ENCODE results near the gene ATCAY. TPM values are rescaled to one million over a fixed set of nuclear protein-coding genes. Genes with fewer than 3 reads are reported as not detected.

ATCAY gene
- total and polyA plus RNA-seq, 2 of the 4 experiments (the other 2 are of a cell fraction): 0.31 to 0.36 TPM

- Histone ChIP-seq H3K23ac (ENCODE audit: low read depth, low read length) (no peak overlapping the region), H2AFZ (replicated peaks; ENCODE audit: low read length, poor library complexity) (no peak overlapping the region), H2BK20ac (ENCODE audit: low read depth, low read length) (no peak overlapping the region), H3K79me1 (ENCODE audit: low read depth in 1 of 2, low read length in 2 of 2) (no peaks in the 10 kb centered on the region), H3K4me2 (ENCODE audit: low read depth, low read length) (no peak overlapping the region), H3K18ac (ENCODE audit: low read depth, low read length) (no peak overlapping the region), H3K9ac (ENCODE audit: low read depth, low read length) (no peak overlapping the region), H3K4me3 (ENCODE audit: insufficient read depth, low read depth, low read length) (no peak overlapping the region), H4K91ac (ENCODE audit: insufficient read depth, low read depth, low read length) (no peak overlapping the region), H3K36me3 (ENCODE audit: control insufficient read depth, insufficient read depth, low read length) (no peaks in the 10 kb centered on the region), H4K5ac (ENCODE audit: low read depth, low read length) (no peak overlapping the region), H2AK9ac (replicated peaks; ENCODE audit: low read depth, low read length, poor library complexity) (no peak overlapping the region), H3K4me1 (ENCODE audit: control insufficient read depth, insufficient read depth, low read length) (no peaks in the 10 kb centered on the region), H2BK15ac (ENCODE audit: low read depth, low read length) (no peak overlapping the region), H3K27me3 (ENCODE audit: control insufficient read depth, insufficient read depth, low read length) (no peaks in the 10 kb centered on the region; the same call in 1 of the 2 replicates), H3K14ac (replicated peaks; ENCODE audit: low read depth, low read length) (no peak overlapping the region), H2BK5ac (ENCODE audit: low read depth, low read length, poor library complexity, severe bottlenecking) (no peak overlapping the region), H2AK5ac (ENCODE audit: low read depth, low read length) (no peak overlapping the region), H4K20me1 (ENCODE audit: insufficient read depth, low read length) (no peaks in the 10 kb centered on the region), H3K9me3 (ENCODE audit: control insufficient read depth, insufficient read depth, low read length) (peaks cover 3% of the 10 kb centered on the region; the same call in 1 of the 2 replicates), H3K9me1 (ENCODE audit: insufficient read depth, low read length) (no peaks in the 10 kb centered on the region), H3K27ac (ENCODE audit: insufficient read depth, low read length) (no peak overlapping the region), H3K4ac (ENCODE audit: low read depth, low read length) (no peak overlapping the region), H4K8ac (ENCODE audit: low read depth in 2 of 2, low read length in 2 of 2) (no peak overlapping the region), H3K56ac (ENCODE audit: extremely low read depth, insufficient read depth, low read length) (no peak overlapping the region), H2BK120ac (ENCODE audit: low read depth, low read length) (no peak overlapping the region)
- CTCF ChIA-PET: no interaction called here
- ATAC-seq (ENCODE audit: low read depth): no peak
- 63% methylated on average over 2 of the region's 5 CpGs; no CpG with 5 or more reads in 1 of the 2 experiments for WGBS, 2 experiments (ENCODE audit: extremely low coverage in 2 of 2, insufficient read length in 1 of 2)
- TF ChIP-seq POLR2A (IDR thresholded peaks at IDR 0.05; ENCODE audit: low read depth, low read length) (no peak), BHLHE40 (IDR thresholded peaks at IDR 0.05; ENCODE audit: low read depth, low read length) (no peak), RAD21 (IDR thresholded peaks at IDR 0.05; ENCODE audit: low read length) (no peak), NFE2L2 (IDR thresholded peaks at IDR 0.05; ENCODE audit: low read depth, low read length) (no peak), FOS (IDR thresholded peaks at IDR 0.05; ENCODE audit: low read depth, low read length) (no peak), CHD1 (IDR thresholded peaks at IDR 0.05; ENCODE audit: low read depth, low read length) (no peak), RCOR1 (IDR thresholded peaks at IDR 0.05; ENCODE audit: insufficient replicate concordance, low read length) (no peak), MXI1 (IDR thresholded peaks at IDR 0.05; ENCODE audit: borderline replicate concordance, low read depth, low read length) (no peak)
- POLR2A ChIA-PET (ENCODE audit: unreplicated experiment): no interaction called here
- BruUV-seq (replicated peaks): no TSS peak
- DNase-seq: no peak
- in situ Hi-C loops (cut with MboI; ENCODE audit: low sequenced_read_pairs): no loop called here
- intact Hi-C loops (cut with micrococcal nuclease): no loop called here
- dilution Hi-C loops (cut with HindIII; ENCODE audit: low sequenced_read_pairs, unreplicated experiment): no loop called here
Measured at GRCh38 chr19:3916033-3916432, 35.5 kb downstream of the ATCAY start.
